ENCODE measurements around the gene IGF2R.

DNA sequence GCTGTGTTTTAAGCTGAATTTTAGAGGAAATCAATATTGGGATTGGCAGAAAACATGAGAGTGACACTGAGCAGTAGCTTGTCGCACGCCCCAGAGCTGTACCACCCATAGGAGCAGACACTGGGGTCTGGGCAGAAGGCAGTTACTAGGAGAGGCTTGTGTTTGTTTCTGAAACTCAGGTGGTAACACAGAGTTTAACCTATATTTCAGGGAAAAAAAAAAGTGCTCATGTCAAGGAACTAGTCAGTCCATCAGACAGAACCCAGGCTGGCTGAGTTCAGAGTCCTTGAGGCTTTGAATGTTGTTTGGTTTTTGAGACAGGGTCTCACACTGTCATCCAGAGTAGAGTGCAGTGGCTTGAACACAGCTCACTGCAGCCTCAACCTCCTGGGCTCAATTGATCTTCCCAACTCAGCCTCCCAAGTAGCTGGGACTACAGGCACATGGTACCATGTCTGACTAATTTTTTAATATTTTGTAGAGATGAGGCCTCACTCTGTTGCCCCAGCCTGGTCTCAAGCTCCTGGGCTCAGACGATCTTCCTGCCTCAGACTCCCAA is 159.3 kb downstream of the IGF2R start:
- TF ChIP-seq, protein P1, sequence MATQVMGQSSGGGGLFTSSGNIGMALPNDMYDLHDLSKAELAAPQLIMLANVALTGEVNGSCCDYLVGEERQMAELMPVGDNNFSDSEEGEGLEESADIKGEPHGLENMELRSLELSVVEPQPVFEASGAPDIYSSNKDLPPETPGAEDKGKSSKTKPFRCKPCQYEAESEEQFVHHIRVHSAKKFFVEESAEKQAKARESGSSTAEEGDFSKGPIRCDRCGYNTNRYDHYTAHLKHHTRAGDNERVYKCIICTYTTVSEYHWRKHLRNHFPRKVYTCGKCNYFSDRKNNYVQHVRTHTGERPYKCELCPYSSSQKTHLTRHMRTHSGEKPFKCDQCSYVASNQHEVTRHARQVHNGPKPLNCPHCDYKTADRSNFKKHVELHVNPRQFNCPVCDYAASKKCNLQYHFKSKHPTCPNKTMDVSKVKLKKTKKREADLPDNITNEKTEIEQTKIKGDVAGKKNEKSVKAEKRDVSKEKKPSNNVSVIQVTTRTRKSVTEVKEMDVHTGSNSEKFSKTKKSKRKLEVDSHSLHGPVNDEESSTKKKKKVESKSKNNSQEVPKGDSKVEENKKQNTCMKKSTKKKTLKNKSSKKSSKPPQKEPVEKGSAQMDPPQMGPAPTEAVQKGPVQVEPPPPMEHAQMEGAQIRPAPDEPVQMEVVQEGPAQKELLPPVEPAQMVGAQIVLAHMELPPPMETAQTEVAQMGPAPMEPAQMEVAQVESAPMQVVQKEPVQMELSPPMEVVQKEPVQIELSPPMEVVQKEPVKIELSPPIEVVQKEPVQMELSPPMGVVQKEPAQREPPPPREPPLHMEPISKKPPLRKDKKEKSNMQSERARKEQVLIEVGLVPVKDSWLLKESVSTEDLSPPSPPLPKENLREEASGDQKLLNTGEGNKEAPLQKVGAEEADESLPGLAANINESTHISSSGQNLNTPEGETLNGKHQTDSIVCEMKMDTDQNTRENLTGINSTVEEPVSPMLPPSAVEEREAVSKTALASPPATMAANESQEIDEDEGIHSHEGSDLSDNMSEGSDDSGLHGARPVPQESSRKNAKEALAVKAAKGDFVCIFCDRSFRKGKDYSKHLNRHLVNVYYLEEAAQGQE (IDR thresholded peaks at IDR 0.05; ENCODE audit: low read depth), result no peak
- no peak for TF ChIP-seq FOXM1 (IDR thresholded peaks at IDR 0.05; ENCODE audit: borderline replicate concordance, low read depth)
- no peak for TF ChIP-seq EP300 (IDR thresholded peaks at IDR 0.05; ENCODE audit: borderline replicate concordance)

Measured in Ishikawa (cell line).